Skin of body (tissue), 2 donors: Measurements from ENCODE around the gene RASD2. TPM values are rescaled to one million over a fixed set of nuclear protein-coding genes. Genes with fewer than 3 reads are reported as not detected.

Source experiments
- DNase-seq: peaks from one replicate; lab custom pipeline; 2025; lab: John Stamatoyannopoulos, UW
- total RNA-seq: library from RNA; depleted of rRNA; stranded (reverse); fragments of >200 nt; gene quantifications from one replicate; pipeline ENCODE4 v1.2.3, GENCODE V29; 2014

Gene RASD2
- total RNA-seq, 1 donor from 2014 or later, result 0.30 TPM

- DNase-seq, result no peak
These were observed 21.8 kb upstream of the RASD2 start for GRCh38 chr22:35518811-35519210.

DNA sequence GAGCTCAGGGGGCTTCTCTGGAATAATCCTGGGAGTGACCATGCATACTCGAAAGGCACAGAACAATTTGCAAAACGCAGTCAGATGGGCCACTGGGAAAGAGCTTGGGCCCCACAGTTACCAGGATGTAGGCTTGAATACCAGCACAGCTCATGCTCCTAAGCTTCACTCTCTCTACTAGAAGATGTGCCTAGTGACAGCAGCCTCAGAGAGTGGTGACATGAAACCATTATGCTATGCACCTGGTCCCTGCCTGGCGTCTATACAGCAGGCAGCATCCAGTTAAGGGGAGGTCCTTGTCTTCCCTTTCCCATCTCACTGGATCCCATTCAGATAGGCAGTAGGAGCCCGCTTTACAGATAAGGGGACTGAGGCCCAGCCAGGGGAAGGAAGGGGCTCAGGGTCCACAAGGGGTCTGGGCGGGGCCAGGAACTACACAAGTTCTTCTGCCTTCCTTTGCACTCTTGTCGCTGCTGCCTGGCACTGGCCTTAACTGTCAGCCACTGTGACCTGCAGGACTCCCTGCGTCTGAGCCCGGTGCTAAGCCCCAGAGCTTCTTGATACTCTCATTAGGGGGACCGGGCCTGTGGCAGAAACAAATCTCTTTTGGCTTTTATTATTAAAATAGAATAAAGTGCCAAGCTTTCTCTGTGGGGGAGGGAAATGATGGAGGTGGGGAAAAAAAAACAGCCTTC, 21.2 kb upstream of the RASD2 start:
- no peak for DNase-seq

DNA sequence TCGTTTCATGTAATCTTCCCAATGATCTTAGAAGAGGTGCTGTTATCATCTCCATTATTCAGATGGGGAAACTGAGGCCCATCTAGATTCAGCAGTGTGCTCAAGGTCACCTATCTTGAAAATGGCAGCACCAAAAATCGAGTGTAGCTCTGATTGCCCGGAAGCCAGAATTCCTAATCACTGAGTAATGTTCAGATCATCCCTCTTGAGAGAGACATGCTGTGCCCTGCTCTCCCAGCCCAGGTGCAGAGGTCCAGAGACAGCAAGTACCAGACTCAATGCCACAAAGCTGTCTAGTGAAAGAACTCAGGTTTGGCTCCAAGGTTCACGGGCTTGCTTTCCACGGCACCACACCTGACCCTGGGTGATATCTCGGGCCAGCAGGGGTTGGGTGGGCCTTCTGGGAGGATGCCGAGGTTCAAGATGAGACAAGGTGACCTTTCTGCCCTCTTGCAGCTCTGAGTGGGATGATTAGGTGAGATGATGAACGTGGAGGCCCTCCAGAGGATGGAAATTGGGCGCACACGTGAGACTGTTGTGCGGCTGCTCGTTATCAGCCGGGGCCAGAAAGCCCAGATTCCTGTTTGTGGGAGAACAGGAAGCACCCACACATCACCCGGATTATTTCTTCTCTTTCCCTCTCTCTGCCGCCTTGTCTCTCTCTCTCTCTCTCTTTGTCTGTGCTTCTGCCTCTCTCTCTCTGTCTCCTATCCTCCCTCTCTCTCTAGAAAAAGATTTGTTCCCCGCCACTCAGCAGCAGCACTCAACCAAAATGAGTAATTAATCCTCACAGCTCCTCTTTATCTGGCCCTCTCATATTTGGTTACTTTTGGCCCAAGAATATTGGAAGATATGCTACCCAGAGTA, 19.0 kb upstream of the RASD2 start:
- DNase-seq, result no peak

DNA sequence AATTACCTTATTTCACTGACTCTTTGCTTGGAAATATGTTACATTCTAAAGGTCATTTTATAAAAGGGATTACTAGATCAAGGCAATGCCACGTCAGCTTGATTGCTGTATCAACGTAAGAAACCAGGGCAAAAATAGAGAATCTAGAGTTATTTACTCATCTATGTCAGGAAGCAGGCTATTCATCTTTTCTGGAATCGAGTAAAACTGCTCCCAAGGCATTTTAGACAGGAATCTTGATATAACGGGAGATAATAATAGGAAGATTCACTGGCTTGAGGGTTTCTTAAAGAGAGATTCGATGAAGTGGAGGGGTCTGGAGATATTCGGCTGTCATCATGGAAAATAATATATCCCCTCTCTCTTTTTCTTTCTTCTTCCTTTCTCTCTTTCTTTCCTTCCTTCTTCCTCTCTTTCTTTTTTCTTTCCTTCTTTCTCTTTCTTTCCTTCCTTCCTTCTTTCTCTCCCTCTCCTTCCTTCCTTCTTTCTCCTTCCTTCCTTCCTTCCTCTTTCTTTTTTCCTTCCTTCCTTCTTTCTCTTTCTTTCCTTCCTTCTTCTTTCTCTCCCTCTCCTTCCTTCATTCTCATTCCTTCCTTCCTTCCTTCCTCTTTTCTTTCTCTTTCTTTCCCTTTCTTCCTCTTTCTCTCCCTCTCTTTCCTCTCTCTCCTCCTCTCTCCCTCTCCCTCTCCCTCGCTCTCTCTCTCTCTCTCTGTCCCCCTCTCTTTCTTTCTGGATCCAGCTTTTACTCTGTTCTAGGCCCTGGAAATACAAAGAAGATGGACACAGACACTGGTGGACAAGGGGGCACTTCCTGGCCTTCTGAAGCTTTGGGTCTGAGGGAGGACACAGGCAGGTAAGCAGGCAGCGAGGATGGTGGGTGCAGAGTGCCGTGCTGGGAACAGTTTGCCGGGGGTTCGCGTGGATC, 18.1 kb upstream of the RASD2 start:
- no peak for DNase-seq

- peak; percentile 43 for DNase-seq
These were observed 17.3 kb upstream of the RASD2 start for GRCh38 chr22:35523167-35523947.

- peak; percentile 93 for DNase-seq
These were observed 15.5 kb upstream of the RASD2 start for GRCh38 chr22:35524966-35525686.

DNA sequence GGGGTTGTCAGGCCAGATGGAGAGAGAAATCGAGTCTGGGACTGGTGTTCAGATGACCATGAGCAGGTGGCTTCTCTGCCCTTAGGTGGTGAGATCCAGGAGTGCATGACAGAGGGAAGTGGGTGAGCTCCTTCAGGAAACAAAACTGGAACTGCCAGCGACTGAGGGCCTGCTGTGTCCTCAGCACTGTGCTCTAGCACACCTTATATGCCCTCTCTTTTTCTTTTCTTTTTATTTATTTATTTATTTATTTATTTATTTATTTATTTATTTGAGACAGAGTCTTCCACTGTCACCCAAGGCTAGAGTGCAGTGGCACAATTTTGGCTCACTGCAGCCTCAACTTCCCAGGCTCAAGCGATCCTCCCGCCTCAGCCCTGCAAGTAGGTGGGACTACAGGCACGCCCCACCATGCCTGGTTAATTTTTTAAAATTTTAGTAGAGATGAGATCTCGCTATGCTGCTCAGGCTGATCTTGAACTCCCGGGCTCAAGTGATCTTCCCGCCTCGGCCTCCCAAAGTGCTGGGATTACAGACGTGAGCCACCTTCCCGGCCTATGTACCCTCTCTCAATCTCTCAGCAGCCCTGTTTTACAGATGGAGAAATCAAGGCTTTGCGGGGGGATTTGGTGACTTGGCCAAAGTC, 14.8 kb upstream of the RASD2 start:
- DNase-seq, result no peak

- DNase-seq, result no peak
These were observed 14.2 kb upstream of the RASD2 start for GRCh38 chr22:35526333-35526979.

DNA sequence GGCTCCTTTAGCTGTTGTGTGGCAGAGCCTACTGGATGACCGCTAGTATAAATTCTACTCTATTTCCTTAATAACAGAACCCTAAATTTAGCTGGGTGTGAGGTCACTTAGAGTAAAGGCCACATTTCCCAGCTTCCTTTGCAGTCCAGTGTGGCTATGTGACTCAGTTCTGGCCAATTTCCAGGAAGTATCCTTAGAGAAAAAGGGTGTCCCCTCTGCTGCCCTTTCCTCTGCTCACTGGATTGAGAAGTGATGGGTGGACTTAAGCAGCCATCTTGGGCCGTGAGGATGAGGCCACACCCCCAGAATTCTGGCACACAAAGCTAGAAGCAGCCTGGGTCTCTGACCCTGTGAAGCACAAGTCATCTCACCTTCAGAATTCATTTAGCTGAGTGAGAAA, 11.7 kb upstream of the RASD2 start:
- no peak for DNase-seq

DNA sequence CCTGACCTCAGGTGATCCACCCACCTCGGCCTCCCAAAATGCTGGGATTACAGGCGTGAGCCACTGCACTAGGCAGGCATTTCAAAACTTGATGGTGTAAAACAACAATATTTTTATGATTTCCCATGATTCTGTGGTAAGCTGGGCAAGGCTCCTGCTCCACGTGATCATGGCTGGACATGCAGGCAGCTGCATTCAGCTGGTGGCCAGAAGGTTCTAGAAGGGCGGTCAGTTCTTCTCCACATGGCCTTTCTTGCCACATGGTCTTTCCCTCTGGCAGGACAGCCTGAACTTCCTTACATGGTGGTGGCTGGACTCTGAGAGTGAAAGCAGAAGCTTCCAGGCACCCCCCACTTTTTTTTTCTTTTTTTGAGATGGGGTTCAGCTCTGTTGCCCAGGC, 9.9 kb upstream of the RASD2 start:
- DNase-seq, result no peak

DNA sequence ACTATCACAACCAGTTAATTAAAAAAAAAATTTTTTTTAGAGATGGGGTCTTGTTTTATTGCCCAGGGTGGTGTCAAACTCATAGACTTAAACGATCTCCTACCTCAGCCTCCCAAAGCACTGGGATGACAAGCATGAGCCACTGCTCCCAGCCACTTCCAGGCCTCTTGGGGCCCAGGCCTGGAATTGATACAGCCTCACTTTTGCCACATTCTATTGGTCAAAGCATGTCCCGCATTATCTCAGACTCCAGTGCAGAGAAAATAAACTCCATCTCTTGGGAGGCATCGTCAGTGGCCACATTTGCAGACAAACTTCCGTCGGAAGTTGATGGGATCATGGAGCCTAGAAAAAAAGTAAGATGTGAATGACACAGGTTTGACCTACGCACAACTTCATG, 9.4 kb upstream of the RASD2 start:
- no peak for DNase-seq

DNA sequence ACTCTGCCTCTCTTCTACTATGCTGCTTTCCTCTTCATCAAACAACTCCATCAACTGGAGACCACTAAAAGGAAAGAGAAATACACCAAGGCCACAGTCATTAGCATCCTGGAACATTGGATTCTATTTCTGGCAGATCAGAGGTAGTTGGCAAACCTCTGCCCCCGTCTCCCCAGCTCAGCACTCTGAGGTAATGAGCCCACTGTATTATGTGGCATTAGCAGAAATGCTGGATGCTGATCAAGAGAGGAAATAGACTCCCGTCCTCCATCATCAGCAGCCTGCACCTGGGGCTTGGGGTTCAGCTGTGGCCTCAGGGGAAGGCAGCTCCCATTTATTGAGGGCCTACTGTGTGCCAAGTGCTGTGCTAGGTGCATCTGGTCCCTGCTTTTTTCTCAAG, 9.0 kb upstream of the RASD2 start:
- no peak for DNase-seq

DNA sequence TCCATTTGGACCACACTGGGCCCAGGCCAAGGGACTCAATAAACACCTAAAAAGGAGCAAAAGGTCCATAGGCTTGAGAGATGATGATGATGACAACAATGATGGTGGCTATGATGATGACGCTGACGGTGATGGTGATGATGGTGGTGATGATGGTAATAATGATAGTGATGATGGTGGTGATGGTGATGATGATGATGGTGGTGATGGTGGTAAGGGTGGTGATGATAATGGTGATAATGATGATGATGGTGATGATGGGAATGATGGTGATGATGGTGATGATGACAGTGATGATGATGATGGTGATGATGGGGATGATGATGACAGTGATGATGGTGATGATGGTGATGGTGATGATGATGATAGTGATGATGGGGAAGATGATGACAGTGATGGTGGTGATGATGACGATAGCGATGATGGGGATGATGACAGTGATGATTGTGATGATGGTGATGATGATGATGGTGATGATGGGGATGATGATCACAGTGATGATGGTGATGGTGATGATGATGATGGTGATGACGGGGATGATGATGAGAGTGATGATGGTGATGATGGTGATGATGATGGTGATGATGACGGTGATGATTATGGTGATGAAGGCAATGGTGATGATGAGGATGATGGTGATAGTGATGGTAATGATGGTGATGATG, 7.1 kb upstream of the RASD2 start:
- DNase-seq, result no peak

- DNase-seq, result no peak
These were observed 6.5 kb upstream of the RASD2 start for GRCh38 chr22:35534091-35534490.

DNA sequence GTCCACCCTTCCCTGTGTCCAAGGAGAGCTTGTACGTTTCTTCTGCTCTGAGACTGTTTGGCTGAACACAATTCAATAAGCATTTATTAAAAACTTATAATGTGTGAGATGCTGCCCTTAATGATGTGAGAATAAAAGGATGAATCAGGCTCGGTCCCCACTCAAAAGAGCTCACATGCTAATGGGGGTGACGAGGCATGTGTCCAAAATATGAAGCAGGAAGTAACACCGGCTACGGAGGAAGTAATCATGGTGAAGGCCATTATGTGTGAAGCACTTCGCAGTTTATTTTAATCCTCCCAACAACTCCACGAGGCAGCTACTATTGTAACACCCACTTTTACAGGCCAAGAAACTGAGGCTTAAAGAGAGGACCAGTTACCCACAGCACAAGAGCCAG, 3.4 kb upstream of the RASD2 start:
- no peak for DNase-seq

DNA sequence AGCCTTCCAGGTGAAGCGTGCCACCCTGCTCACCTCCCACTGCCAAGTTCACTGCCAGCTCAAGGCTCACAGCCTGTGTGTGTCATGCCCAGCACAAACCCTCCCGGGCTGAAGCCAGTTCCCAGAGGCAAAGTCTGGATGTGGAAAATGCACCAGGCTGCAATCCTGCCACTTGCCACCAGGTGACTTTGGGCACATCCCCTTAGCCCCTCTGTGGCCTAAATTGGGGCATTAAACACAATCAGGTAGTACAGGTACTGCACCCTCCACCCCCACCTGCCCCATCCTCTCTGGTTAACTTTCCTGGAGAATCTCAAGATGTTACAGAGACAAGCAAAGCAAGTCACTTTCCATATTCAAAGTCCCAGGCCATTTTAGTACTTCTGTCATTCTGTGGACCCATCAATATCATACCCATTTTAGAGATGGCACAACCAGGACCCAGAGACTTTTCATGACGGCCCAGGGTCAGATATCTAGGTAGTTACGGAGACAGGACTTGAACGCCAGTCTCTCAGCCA, 1.8 kb upstream of the RASD2 start:
- DNase-seq, result no peak

DNA sequence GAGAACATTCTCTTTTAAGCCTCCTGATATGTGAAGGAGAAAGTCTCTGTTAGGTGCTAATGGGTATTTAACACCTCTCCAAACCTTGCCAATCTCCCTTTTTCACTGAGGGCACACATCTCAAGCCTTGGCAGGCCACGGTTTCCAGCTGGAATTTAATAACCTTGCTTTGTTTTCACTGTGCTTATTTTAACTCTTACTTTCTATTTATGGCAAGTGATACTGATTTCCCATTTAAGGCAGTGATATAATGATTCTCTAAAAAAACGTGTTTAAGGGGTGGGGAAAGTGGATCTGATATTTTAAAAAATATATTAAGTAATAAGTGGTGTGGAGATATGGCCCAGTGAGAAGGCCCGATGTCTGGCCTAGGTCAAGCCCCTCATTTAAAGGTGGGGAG, 1.1 kb upstream of the RASD2 start:
- no peak for DNase-seq

GRCh38 chr22:35539910-35540594, 579 bp upstream of the RASD2 start:
- DNase-seq, result no peak
